CD4-positive, alpha-beta T cell treated with Interleukin-15 for 4 hours (primary cell): Measurements from ENCODE around the gene IGLON5.

Experiments
- DNase-seq: peaks from one replicate; pipeline ENCODE4 v3.0.0-alpha.2; 2020; ENCODE audit warnings: low spot score

Gene IGLON5

GRCh38 chr19:51317968-51318367 is 6.5 kb downstream of the IGLON5 start:
- no peak for DNase-seq

- no peak for DNase-seq
These were observed 7.5 kb downstream of the IGLON5 start for GRCh38 chr19:51318687-51319648.

GRCh38 chr19:51319649-51320279 is 8.3 kb downstream of the IGLON5 start:
- no peak for DNase-seq

GRCh38 chr19:51320280-51320657 is 8.8 kb downstream of the IGLON5 start:
- no peak for DNase-seq

- no peak for DNase-seq
These were observed 10.4 kb downstream of the IGLON5 start for GRCh38 chr19:51321799-51322198.

GRCh38 chr19:51323481-51324166 is 12.2 kb downstream of the IGLON5 start:
- no peak for DNase-seq

GRCh38 chr19:51324167-51324481 is 12.7 kb downstream of the IGLON5 start:
- DNase-seq, result no peak

GRCh38 chr19:51325161-51325976 is 13.9 kb downstream of the IGLON5 start:
- no peak for DNase-seq

GRCh38 chr19:51326216-51327065 is 15.0 kb downstream of the IGLON5 start:
- no peak for DNase-seq

GRCh38 chr19:51327066-51328001 is 15.9 kb downstream of the IGLON5 start:
- peak; percentile 10 for DNase-seq

GRCh38 chr19:51329411-51329810 is 18.0 kb downstream of the IGLON5 start:
- DNase-seq, result no peak

- DNase-seq, result no peak
These were observed 18.9 kb downstream of the IGLON5 start for GRCh38 chr19:51330366-51330765.

- DNase-seq, result no peak
These were observed 19.7 kb downstream of the IGLON5 start for GRCh38 chr19:51331193-51331592.

GRCh38 chr19:51331716-51332115 is 20.3 kb downstream of the IGLON5 start:
- DNase-seq, result no peak

GRCh38 chr19:51333836-51334460 is 22.5 kb downstream of the IGLON5 start:
- DNase-seq, result no peak

GRCh38 chr19:51337141-51337860 is 25.9 kb downstream of the IGLON5 start:
- DNase-seq, result no peak

GRCh38 chr19:51337861-51338562 is 26.6 kb downstream of the IGLON5 start:
- no peak for DNase-seq
